GM12878 (cell line): ENCODE measurements around the gene MGP.

Experiments used
- BRCA1 ChIP-seq: IDR thresholded peaks from 2 replicates; pipeline ENCODE4 v1.6.1; 2011; ENCODE audit warnings: low read depth, low read length, improper control_type of control experiment
- CBX5 ChIP-seq: sonication (generic); IDR thresholded peaks from 2 replicates; pipeline ENCODE4 v1.6.1; 2016; ENCODE audit warnings: low read depth, moderate library complexity, mild to moderate bottlenecking, inconsistent platforms
- CREM ChIP-seq: IDR thresholded peaks from 2 replicates; pipeline ENCODE4 v1.6.1; 2014; ENCODE audit warnings: antibody characterized with exemption, low read depth
- EZH2 ChIP-seq: IDR thresholded peaks from 2 replicates; pipeline ENCODE4 v1.6.1; 2012; ENCODE audit warnings: low read depth, mild to moderate bottlenecking, control low read depth, inconsistent platforms, low read length, borderline replicate concordance; ENCODE audit not compliant: control insufficient read depth
- HDGF ChIP-seq: fragments of 450-650 bp; IDR thresholded peaks from 2 replicates; pipeline ENCODE4 v1.6.1; 2016; ENCODE audit warnings: antibody characterized with exemption
- KDM1A ChIP-seq: fragments of 200-600 bp; sonication (generic); IDR thresholded peaks from 2 replicates; pipeline ENCODE4 v1.6.1; 2016; ENCODE audit warnings: borderline replicate concordance
- NBN ChIP-seq: fragments of 450-650 bp; IDR thresholded peaks from 2 replicates; pipeline ENCODE4 v1.6.1; 2016
- PML ChIP-seq: IDR thresholded peaks from 2 replicates; pipeline ENCODE4 v1.6.1; 2012; ENCODE audit warnings: low read length, inconsistent platforms
- POLR2A ChIP-seq: IDR thresholded peaks from 2 replicates; pipeline ENCODE4 v1.6.1; 2011; ENCODE audit warnings: low read depth, mild to moderate bottlenecking, low read length
- POLR2AphosphoS5 ChIP-seq: IDR thresholded peaks from 2 replicates; pipeline ENCODE4 v1.6.1; 2011; ENCODE audit warnings: mild to moderate bottlenecking, low read length, inconsistent platforms
- RFX5 ChIP-seq: IDR thresholded peaks from 2 replicates; pipeline ENCODE4 v1.6.1; 2011; ENCODE audit warnings: low read depth, low read length, improper control_type of control experiment
- SRF ChIP-seq, 2 experiments: IDR thresholded peaks; 2 replicates each; pipeline ENCODE4 v1.6.1; 2011; ENCODE audit warnings: low read depth in 2 of 2, low read length in 2 of 2, mild to moderate bottlenecking in 1 of 2, moderate library complexity in 1 of 2
- ZBED1 ChIP-seq: IDR thresholded peaks from 2 replicates; pipeline ENCODE4 v1.6.1; 2016; ENCODE audit warnings: borderline replicate concordance
- TF ChIP-seq, protein P1 (sequence below), 3 experiments: IDR thresholded peaks in 2 of 3; conservative IDR thresholded peaks in 1 of 3; 2 replicates each; pipeline ENCODE4 v1.5.1; 2011; ENCODE audit warnings: low read depth in 3 of 3, low read length in 3 of 3, mild to moderate bottlenecking in 3 of 3, control low read depth in 2 of 3, moderate library complexity in 2 of 3, inconsistent platforms in 1 of 3, mixed read lengths in 1 of 3; ENCODE audit not compliant: control insufficient read depth in 2 of 3, insufficient read depth in 1 of 3; ENCODE audit errors: extremely low read depth in 1 of 3

DNA sequence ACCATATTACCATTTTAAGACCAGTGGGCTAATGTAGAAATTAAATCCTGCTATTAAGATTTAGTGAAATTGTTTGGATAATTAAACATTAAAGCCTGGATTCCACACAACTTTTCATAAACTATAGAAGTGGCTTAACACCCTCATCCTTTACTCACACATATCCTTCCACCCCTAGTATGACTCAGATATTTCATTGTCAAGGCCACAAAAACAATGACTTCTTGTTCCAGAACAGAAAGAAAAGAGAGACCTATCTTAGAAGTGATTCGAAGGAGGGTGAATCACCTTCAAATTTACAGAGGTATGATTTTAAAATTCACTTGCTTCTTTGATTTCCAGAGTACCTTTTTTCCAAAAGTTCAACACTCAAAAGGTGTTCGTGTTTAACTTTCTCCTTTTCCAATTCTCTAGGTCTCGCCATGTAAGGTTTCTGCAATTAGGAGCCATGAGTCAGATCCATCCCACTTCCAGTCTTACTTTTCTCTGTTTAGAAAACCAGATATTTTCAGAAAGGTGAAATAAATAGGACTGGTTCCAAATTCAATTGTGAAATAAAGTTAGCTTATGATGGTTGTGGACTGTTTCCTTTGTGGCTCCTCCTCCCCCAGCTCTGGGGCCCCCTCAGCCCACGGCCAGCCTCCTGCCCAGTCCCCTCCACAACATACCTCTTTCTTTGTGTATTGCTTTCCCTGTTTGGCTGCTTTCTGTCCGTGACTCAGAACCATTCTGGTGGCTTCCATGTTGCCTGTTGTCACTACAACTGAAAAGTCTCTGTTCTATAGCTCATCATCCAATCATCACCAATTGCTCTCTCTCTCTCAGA lies 24.6 kb upstream of the MGP start:
- no peak for TF ChIP-seq PML
- no peak for TF ChIP-seq CBX5
- TF ChIP-seq, protein P1, sequence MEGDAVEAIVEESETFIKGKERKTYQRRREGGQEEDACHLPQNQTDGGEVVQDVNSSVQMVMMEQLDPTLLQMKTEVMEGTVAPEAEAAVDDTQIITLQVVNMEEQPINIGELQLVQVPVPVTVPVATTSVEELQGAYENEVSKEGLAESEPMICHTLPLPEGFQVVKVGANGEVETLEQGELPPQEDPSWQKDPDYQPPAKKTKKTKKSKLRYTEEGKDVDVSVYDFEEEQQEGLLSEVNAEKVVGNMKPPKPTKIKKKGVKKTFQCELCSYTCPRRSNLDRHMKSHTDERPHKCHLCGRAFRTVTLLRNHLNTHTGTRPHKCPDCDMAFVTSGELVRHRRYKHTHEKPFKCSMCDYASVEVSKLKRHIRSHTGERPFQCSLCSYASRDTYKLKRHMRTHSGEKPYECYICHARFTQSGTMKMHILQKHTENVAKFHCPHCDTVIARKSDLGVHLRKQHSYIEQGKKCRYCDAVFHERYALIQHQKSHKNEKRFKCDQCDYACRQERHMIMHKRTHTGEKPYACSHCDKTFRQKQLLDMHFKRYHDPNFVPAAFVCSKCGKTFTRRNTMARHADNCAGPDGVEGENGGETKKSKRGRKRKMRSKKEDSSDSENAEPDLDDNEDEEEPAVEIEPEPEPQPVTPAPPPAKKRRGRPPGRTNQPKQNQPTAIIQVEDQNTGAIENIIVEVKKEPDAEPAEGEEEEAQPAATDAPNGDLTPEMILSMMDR (IDR thresholded peaks at IDR 0.05 in 2 of 3, conservative IDR thresholded peaks at IDR 0.05 in 1 of 3; ENCODE audit: control insufficient read depth in 2 of 3, extremely low read depth in 1 of 3, insufficient read depth in 1 of 3, low read depth in 3 of 3, low read length in 3 of 3): no peak
- no peak for TF ChIP-seq EZH2
- TF ChIP-seq HDGF: no peak
- TF ChIP-seq SRF (IDR thresholded peaks at IDR 0.05; ENCODE audit: low read depth in 2 of 2, low read length in 2 of 2): no peak
- TF ChIP-seq POLR2A: no peak
- no peak for TF ChIP-seq POLR2AphosphoS5
- TF ChIP-seq KDM1A: no peak
- TF ChIP-seq CREM: no peak
- TF ChIP-seq RFX5: no peak
- TF ChIP-seq NBN: no peak
- no peak for TF ChIP-seq BRCA1
- no peak for TF ChIP-seq ZBED1
